NT2/D1 (cell line): ENCODE measurements around the gene SPCS2.

ENCODE experiments used
- SUZ12 ChIP-seq: IDR thresholded peaks from 2 replicates; pipeline ENCODE4 v1.6.1; 2011; ENCODE audit not compliant: insufficient read length, insufficient read depth; ENCODE audit errors: extremely low read depth
- YY1 ChIP-seq: IDR thresholded peaks from 2 replicates; pipeline ENCODE4 v1.6.1; 2011; ENCODE audit not compliant: insufficient read length, insufficient read depth

GRCh38 chr11:75004215-75004614 is 55.1 kb downstream of the SPCS2 start:
- TF ChIP-seq SUZ12 (no peak), YY1 (no peak)
